ENCODE measurements around the gene SKI. TPM values are rescaled to one million over a fixed set of nuclear protein-coding genes. Genes with fewer than 3 reads are reported as not detected.

SKI gene
- polyA plus RNA-seq, 1 donor from 2014 or later: 0.78 TPM

DNA sequence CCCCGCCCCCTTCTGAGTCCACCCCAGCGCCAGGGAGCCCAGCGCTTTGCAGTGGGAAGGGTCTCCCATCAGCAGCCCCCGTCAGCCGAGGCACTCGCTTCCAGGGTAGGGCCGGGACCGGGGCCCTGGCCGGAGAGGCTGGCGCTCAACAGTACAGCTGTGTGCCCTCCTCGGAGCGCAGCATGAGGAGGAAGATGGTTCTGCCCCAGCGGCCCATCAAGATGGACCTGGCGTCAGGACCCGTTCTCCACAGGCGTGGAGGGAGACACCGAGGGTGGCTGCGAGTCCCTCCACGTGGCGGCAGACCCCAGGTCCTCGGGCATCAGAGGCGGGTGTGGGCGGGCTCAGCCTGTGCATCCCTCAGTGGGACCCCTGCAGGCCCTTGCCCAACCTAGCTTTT is 109.0 kb downstream of the SKI start:
- Mint-ChIP-seq H3K36me3 (no peaks in the 10 kb centered on the region), H3K9me3 (no peaks in the 10 kb centered on the region), H3K27ac (no peak overlapping the region), H3K4me3 (no peak overlapping the region), H3K27me3 (peaks cover 1% of the 10 kb centered on the region), H3K4me1 (no peaks in the 10 kb centered on the region)

DNA sequence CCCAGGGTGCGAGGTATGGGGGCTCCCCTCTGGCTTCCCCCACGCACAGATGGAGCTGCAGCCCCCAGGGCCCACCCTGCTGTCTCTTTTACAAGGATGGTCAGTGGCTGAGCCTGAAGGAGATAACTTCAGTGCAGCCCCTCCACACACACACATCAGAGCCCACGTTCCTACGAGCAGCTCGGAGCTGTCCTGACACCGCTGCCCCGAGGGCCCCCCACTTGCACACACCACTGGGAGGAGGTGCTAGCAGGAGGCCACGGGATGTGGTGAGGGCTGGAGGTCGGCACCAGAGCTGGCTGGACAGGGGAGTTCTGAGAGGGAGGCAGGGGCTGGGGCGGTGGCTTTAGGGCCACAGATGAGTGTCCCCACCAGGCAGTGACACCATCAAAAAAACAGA is 109.4 kb downstream of the SKI start:
- no peaks in the 10 kb centered on the region for H3K4me1 Mint-ChIP-seq
- H3K27me3 Mint-ChIP-seq: peaks cover 1% of the 10 kb centered on the region
- H3K9me3 Mint-ChIP-seq: no peaks in the 10 kb centered on the region
- H3K27ac Mint-ChIP-seq: no peak overlapping the region
- no peak overlapping the region for H3K4me3 Mint-ChIP-seq
- H3K36me3 Mint-ChIP-seq: no peaks in the 10 kb centered on the region

DNA sequence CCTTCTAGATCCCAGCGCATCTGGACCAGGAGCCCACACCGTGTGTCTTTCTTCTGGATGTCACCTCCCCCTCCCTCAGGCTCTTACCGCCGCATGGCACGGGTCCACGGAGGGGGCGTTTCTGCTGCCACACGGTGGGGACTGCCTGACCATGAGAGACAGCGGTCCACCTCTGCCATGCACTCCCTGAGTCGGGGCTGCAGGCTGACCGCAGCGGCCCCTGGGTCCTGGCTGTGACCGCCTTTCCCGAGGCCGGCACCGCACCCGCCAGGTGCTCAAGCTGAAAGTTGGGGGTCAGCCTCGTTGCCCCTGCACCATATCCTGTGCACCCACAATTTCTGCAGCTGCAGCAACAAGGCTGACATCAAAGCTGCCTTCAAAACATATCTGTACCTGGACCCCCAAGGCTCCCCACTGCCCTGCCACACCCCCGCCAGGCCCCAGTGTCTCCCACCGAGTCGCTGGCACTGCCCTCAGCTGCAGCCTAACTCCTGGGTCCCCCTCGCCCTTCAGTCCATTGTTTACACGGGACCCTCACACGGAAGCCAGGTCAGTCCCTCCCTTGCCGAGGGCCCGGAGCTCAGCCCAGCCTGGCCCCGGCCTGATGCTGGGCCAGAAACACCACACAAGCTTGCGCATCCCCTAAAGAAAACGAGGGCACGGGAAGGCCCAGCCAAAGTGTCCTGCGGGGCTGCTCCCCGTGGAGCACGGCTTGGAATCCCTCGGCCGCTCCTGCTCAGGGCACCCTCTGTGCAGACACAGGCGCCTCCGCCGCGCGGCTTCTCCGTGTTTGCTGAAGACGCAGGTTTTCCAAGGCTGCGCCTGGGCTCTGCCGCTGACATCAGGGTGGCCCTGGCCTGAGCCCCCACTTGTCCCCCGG is 111.3 kb downstream of the SKI start:
- H3K4me3 Mint-ChIP-seq: no peak overlapping the region
- H3K9me3 Mint-ChIP-seq: no peaks in the 10 kb centered on the region
- H3K27ac Mint-ChIP-seq: no peak overlapping the region
- peaks cover 1% of the 10 kb centered on the region for H3K27me3 Mint-ChIP-seq
- no peaks in the 10 kb centered on the region for H3K4me1 Mint-ChIP-seq
- H3K36me3 Mint-ChIP-seq: no peaks in the 10 kb centered on the region

DNA sequence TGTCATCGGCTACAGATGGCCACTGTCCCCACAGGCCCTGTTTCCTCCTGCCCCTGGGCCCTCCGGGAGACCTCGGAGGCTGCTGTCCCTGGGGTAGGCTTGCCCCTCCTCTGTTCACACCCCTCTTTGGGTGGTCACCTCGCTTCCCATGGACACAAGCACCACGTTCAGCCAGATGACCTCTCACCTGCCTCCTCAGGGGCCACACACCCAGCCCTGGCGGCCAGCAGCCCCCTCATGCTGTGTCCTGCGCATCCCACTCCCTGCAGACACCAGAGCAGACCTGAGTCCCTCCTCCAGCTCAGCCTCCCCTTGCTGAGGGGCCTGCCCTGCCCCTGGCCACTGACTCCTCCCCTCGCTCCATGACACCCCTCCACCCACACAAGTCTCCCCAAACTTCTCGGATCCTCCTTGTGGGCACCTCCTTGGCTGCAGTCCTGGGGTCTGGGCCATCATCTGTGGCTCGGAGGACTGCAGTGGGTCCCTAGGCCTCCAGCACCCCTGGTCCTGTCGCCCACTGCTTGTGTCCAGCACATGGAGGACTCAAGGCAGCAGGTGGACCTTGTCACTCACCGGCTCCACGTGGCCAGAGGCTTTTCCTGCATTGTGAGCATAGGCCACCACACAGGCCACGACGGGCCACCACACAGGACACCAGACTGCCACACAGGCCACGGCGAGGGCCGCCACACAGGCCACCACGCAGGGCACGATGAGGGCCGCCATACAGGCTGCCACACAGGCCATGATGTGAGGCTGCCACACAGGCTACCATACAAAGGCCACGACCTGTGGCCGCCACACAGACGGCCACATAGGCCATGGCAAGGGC is 112.2 kb downstream of the SKI start:
- H3K4me3 Mint-ChIP-seq: no peak overlapping the region
- H3K9me3 Mint-ChIP-seq: no peaks in the 10 kb centered on the region
- H3K4me1 Mint-ChIP-seq: no peaks in the 10 kb centered on the region
- H3K27ac Mint-ChIP-seq: no peak overlapping the region
- no peaks in the 10 kb centered on the region for H3K36me3 Mint-ChIP-seq
- peaks cover 1% of the 10 kb centered on the region for H3K27me3 Mint-ChIP-seq

DNA sequence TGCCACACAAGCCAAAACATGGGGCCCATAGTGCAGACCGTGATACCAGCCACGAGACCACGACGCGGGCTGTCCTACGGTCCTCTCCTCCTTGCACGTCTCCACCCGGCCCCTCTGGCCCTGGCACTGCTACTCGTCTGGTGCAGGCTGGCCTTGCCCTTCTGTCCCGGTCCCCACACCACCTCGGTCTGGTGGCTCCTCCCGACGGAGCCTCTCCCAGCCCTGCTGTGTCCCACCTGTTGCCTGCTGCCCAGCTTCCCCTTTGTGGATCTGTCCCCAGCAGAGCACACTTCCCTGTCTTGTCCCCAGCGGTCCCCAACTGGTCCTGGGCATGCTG is 112.8 kb downstream of the SKI start:
- Mint-ChIP-seq H3K4me1 (no peaks in the 10 kb centered on the region), H3K9me3 (no peaks in the 10 kb centered on the region), H3K36me3 (no peaks in the 10 kb centered on the region), H3K27ac (no peak overlapping the region), H3K4me3 (no peak overlapping the region), H3K27me3 (peaks cover 1% of the 10 kb centered on the region)

DNA sequence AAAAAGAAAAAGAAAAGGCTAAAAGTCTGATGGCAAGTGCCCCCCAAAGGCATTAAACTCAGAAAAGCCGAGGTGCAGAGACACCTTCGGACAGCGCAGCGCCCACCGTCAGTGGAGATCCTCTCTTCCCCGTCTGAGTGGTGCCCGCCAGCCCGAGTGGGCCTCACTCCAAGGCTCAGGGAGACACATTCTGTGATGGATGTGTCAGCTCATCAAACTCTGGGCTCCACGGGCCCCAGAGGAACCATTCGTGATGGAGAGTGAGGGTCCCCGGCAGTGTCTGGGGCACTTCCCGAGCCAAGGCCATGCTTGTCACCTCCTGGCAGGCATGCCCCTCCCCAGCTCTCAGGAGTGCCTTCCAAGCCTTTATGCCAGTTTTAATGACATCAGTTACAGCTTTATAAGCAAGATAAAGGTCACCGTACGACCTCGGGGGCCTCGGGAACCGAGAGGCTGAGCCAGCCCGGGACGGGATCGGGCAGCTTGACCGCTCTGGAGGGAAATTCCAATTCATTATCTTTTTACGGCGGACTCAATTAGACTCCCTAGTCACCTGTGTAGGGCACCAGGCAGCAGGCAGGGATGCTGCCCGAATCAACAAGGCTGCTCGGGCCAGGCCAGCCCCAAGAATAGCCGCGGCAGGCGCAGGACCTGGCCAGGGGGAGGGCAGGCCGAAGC is 113.7 kb downstream of the SKI start:
- no peak overlapping the region for H3K27ac Mint-ChIP-seq
- H3K36me3 Mint-ChIP-seq: no peaks in the 10 kb centered on the region
- no peaks in the 10 kb centered on the region for H3K27me3 Mint-ChIP-seq
- H3K4me3 Mint-ChIP-seq: no peak overlapping the region
- H3K9me3 Mint-ChIP-seq: no peaks in the 10 kb centered on the region
- H3K4me1 Mint-ChIP-seq: no peaks in the 10 kb centered on the region

DNA sequence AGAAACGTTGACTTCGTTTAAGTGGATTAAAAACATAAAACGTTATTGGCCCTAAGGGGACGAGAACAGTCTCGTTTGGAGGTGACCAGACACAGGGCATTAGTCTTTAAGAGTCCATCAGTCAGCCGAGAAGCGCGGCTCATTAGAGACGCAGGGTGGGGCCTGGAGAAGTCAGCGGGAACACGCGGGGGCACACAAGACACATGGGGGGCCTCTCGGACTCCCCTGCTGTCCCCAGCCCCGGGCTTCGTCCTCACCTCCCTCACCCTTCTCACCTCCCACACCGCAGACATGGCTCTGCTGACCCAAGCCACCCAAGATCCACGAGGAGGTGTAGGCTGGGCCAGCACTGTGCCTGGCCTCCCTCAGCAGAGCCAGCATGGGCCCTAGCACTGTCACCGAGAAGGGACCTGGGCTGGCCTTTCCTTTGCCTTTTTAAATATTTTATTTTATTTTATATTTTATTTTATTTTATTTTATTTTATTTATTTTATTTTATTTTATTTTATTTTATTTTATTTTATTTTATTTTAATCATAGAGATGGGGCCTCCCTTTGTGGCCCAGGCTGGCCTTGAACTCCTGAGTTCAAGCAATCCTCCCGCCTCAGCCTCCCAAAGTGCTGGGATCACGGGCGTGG is 114.4 kb downstream of the SKI start:
- Mint-ChIP-seq H3K36me3 (no peaks in the 10 kb centered on the region), H3K4me3 (no peak overlapping the region), H3K27ac (no peak overlapping the region), H3K9me3 (no peaks in the 10 kb centered on the region), H3K4me1 (no peaks in the 10 kb centered on the region), H3K27me3 (no peaks in the 10 kb centered on the region)

DNA sequence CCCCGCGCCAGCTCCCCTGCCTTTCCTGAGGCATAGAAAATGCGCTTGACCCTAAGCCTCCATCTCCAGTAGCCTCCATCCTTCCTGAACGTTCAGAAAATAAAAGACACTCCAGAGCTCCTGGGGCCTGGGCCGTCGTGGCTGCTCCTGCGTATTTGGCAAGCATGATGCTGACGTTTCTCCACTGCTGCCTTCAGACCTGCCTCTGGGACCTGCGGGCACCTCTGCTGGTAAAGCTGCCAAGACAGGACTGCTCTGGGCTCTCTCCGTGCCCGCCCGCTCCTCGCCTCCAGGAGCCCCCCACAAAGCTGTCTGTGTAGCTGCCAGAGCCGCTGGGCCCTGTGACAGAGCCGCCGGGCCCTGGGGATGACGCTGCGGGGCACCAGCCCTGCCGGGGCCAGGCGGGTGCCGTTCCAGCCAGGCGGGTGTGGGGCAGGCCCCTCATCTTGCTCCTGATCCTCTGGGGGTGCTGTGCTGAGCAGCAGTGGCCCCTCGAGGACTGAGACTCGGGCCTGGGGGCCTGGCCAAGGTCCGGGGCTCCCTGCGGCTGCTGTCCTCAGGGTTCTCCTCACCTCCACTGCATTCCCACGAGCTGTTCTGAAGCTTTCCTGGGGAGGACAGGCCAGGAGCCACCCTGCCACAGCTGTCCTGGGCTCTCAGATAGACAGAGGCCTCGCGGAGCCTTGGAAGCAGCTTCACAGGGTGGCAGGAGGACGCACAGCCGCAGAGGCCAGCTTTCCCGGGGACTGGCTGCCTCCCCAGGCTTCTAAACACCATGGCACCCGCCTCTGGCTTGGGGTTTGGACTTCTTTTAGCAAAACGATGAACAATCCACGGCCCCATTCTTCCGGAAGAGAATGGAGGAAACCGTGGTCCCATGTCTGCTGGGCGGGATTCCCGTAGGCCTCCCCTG is 115.2 kb downstream of the SKI start:
- Mint-ChIP-seq H3K4me1 (no peaks in the 10 kb centered on the region), H3K36me3 (no peaks in the 10 kb centered on the region), H3K9me3 (no peaks in the 10 kb centered on the region), H3K4me3 (no peak overlapping the region), H3K27me3 (no peaks in the 10 kb centered on the region), H3K27ac (no peak overlapping the region)

DNA sequence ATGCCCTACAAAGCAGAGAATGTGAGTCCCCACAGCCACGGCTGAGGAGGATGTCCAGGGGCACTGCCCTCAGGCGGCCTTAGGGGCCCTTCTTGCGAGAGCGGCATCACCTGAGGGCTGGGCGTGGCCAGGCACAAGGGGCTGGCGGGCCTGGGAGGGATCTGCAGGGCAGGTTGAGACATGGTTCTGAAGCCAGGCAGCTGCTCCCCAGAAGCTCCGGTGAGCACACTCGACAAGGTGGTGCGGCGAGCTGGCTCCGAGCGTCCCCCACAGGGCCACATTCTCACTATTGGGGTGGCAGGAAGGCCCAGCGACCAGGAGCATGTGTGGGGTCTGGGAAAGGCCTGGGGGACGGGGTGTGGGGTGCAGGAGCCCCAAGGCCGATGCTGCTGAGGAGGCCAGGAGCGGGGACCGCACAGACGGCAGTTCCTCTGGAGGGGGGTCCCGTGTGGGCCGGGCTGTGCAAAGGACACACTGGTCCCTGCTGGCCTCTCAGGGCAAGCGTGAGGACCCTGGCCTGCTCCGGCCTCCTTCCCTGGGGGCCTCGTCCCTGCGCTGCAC is 116.1 kb downstream of the SKI start:
- Mint-ChIP-seq H3K9me3 (no peaks in the 10 kb centered on the region), H3K27ac (no peak overlapping the region), H3K4me1 (no peaks in the 10 kb centered on the region), H3K27me3 (no peaks in the 10 kb centered on the region), H3K4me3 (no peak overlapping the region), H3K36me3 (no peaks in the 10 kb centered on the region)

DNA sequence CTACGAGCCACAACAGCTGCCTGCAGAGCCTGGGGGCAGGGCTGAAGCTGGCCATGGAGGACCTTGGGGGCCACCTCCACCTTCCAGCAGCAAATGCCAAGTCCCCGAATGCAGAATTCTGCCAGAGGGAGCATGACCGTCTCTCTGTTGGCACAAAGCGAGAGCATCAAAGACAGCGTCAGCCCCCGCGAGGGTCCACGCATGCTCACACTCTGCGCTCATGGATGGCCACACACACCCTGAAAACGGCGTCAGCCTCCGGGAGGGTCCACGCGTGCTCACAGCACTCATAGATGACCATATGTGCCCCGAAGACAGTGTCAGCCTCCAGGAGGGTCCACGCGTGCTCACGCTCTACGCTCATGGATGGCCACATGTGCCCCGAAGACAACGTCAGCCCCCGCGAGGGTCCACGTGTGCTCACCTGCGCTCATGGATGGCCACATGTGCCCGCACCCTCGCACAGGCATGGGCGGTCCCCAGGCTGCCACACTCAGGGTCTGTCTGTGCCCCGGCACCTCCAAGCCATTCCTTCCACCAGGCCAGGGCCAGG is 116.7 kb downstream of the SKI start:
- Mint-ChIP-seq H3K4me1 (no peaks in the 10 kb centered on the region), H3K27me3 (no peaks in the 10 kb centered on the region), H3K4me3 (no peak overlapping the region), H3K27ac (no peak overlapping the region), H3K36me3 (no peaks in the 10 kb centered on the region), H3K9me3 (no peaks in the 10 kb centered on the region)

DNA sequence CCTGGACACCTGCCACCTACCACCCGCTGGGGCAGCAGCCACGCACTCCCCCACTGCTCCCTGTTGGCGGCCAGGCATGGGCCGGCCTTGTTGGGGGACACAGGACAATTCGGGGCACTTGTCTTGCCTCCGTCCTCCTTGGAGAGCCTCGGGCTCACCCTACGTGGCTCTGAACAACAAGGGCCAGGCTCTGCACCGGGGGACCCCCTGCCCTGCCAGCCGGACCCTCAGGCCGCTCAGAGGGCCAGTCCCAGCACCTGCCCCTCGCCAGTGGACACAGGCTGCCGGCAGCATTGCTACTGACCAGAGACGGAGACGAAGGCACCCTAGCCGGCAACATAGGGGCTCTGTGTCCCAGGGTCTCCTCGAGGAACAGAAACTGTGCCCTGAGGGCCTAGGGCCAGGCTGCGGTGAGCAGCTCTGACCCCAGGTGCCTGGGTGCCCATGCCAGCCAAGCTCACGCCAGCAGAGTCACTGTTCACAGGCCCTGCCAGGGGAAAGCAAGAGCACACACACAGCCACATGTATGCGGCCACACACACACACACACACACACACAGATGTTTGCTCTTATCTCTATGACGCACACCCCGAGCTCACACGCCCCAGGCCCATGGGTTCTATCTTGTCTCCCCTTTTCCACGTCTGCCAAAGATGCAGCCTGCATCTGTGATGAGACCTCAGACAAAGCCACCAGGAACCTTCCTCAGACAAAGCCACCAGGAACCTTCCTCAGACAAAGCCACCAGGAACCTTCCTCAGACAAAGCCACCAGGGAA is 117.4 kb downstream of the SKI start:
- no peak overlapping the region for H3K4me3 Mint-ChIP-seq
- no peaks in the 10 kb centered on the region for H3K27me3 Mint-ChIP-seq
- no peaks in the 10 kb centered on the region for H3K9me3 Mint-ChIP-seq
- H3K27ac Mint-ChIP-seq: no peak overlapping the region
- no peaks in the 10 kb centered on the region for H3K4me1 Mint-ChIP-seq
- no peaks in the 10 kb centered on the region for H3K36me3 Mint-ChIP-seq

DNA sequence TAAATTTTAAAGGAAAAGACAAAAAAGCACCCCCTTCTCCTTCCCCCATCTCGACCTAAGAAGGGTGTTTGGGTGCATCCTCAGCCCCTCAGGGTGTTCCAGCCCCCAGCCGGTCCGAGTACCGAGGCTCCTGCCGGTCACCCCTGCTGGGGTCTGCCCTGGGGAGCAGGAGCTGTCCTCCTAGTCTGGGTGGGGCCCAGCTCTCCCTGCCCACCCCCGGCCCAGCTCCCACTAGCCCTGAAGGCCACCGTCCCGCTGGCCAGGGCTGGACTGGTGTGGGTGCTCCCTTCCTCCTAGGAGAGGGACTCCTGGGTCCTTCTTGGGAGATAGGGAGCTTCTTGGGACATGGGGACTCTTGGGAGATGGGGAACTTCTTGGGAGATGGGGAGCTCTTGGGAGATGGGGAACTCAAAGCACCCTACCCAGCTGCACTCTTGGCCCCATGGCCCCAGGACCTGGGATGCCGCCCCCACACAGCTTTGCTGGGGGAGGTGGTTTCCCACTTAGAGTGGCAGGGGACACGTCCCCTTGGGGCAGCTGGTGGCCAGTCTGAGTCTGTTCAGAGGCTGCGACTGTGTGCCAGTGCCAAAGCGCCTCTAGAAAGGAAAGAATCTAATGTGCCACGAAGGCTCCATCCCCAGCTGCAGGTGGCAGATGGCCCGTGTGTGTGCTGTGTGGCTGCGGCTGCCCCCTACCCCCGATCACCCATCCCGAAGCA is 118.7 kb downstream of the SKI start:
- Mint-ChIP-seq H3K9me3 (no peaks in the 10 kb centered on the region), H3K27me3 (no peaks in the 10 kb centered on the region), H3K27ac (no peak overlapping the region), H3K4me3 (no peak overlapping the region), H3K36me3 (no peaks in the 10 kb centered on the region), H3K4me1 (no peaks in the 10 kb centered on the region)

DNA sequence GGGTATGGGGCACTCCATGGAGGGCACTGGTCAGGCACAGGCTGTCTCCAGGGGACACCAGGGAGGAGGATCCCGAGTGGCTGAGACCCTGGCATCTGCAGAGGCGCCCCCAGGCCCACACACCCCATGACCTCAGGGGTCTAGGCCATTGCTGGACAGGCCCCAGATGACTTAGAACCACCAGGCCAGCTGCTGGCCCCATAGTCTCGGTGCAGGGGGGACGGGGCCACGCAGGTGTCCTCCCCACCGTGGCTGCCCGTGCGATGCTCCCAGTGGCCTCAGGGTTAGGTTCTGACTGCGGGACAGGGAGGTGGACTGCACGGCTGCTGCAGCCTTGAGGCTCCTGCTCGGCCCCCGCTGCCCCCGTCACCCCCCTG is 119.3 kb downstream of the SKI start:
- no peaks in the 10 kb centered on the region for H3K4me1 Mint-ChIP-seq
- H3K9me3 Mint-ChIP-seq: no peaks in the 10 kb centered on the region
- no peaks in the 10 kb centered on the region for H3K27me3 Mint-ChIP-seq
- no peak overlapping the region for H3K27ac Mint-ChIP-seq
- no peak overlapping the region for H3K4me3 Mint-ChIP-seq
- no peaks in the 10 kb centered on the region for H3K36me3 Mint-ChIP-seq

Measured in IgD-negative memory B cell (primary cell).